Right lobe of liver (tissue), 4 donors: ENCODE measurements around the gene NCAPD2.

ENCODE experiments used
- POLR2A ChIP-seq: fragments of 450-650 bp; IDR thresholded peaks from one replicate; pipeline ENCODE4 v1.6.1; 2017; ENCODE audit warnings: antibody characterized with exemption, mild to moderate bottlenecking
- TF ChIP-seq, protein P1 (sequence below), 4 donors: fragments of 200-600 bp in 3 of 4; fragments of 450-650 bp in 1 of 4; IDR thresholded peaks; one replicate each; pipeline versions ENCODE4 v1.5.1 to v1.8.0; 2016 to 2022; ENCODE audit warnings: antibody characterized with exemption in 4 of 4, mild to moderate bottlenecking in 2 of 4
- donor health status: DM: no; HTN: no; CAD: no.
- donor health status: DM: no; HTN: no; CAD: no.
- donor health status: DM: no; HTN: yes; CAD: no.

DNA sequence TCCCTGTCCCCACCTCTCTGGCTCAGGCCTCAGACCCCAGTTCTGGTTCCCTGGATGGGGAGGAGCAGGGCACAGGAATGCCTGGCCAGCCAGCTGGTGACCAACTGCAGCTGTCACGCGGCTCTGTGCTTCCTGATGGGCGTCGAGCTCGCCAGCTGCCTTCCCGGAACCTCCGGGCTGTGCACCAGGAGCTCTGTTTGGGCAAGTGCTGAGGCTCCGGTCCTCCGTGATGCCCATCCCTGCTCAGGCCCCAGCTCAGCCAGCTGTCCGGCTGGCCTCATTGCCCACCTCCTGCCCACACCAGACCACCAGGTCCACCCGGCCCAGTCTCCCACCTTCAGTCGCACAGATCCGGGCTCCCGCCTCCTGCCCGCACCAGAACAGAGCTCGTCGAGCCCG, 57.2 kb downstream of the NCAPD2 start:
- no peak for TF ChIP-seq POLR2A
- TF ChIP-seq, protein P1, sequence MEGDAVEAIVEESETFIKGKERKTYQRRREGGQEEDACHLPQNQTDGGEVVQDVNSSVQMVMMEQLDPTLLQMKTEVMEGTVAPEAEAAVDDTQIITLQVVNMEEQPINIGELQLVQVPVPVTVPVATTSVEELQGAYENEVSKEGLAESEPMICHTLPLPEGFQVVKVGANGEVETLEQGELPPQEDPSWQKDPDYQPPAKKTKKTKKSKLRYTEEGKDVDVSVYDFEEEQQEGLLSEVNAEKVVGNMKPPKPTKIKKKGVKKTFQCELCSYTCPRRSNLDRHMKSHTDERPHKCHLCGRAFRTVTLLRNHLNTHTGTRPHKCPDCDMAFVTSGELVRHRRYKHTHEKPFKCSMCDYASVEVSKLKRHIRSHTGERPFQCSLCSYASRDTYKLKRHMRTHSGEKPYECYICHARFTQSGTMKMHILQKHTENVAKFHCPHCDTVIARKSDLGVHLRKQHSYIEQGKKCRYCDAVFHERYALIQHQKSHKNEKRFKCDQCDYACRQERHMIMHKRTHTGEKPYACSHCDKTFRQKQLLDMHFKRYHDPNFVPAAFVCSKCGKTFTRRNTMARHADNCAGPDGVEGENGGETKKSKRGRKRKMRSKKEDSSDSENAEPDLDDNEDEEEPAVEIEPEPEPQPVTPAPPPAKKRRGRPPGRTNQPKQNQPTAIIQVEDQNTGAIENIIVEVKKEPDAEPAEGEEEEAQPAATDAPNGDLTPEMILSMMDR (IDR thresholded peaks at IDR 0.05) = no peak
